GM10266 (cell line): ENCODE measurements around the gene RMI2.

Source experiments
- DNase-seq: peaks from one replicate; pipeline ENCODE4 v3.0.0; 2012; ENCODE audit errors: extremely low spot score
- CTCF ChIP-seq: IDR thresholded peaks from 2 replicates; pipeline ENCODE4 v1.5.1; 2012; ENCODE audit warnings: mild to moderate bottlenecking, low read depth; ENCODE audit not compliant: control insufficient read depth, insufficient read depth; ENCODE audit errors: missing control alignments

The RMI2 gene

DNA sequence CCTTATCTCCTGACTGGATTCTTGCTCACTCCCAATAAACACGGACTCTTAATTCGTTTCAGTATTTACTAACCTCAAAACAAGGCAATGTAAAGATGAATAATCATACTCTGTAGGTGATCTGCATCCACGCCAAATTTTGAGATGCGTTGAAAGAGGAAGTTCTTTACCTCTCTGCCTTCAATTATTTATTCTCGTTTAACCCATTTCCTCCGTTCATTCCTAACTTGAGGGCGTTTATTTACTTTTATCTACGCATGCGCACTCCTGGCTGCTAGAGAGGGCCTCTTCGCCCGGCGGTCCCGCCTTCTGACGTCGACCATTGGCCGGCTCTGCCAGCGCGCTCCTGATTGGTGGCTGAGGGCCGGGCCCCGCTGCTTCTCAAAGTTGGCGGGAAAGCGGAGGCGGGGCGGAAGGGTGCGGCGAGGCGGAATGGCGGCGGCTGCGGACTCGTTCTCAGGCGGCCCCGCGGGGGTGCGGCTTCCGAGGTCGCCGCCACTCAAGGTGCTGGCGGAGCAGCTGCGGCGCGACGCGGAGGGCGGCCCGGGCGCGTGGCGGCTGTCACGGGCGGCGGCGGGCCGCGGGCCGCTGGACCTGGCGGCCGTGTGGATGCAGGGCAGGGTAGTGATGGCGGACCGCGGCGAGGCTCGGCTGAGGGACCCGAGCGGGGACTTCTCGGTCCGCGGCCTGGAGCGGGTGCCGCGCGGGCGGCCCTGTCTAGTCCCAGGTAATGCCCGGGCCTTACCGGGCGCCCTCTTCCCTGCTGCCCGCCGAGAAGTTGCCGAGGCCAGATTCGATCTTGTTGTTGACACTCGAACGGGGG, at the start of gene RMI2:
TSS of gene RMI2 (plus strand) at position 420 of the 823 bp plus-strand sequence. CDS start at position 433, 13 bp downstream.
- no peak for TF ChIP-seq CTCF
- DNase-seq, result peak; percentile 100

DNA sequence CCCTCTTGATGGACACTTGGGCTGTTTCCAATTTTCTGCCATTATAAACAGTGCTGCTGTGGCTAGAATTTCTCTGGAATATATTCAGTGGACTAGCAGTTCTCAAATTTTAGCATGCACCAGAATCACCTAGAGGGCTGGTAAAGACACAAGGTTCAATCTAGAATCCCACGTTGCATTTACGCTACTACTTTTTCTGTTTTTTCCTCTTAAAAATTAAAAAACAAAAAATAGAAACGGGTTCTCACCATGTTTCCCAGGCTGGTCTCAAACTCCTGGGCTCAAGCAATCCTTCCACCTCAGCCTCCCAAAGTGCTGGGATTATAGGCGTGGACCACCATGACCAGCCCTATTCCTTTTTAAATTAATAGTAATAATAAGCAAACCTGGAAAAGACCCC, 49.6 kb upstream of the RMI2 start:
- DNase-seq, result no peak
- TF ChIP-seq CTCF, result no peak

- no peak for DNase-seq
- TF ChIP-seq CTCF, result no peak
Observed at GRCh38 chr16:11296351-11296705, 48.9 kb upstream of the RMI2 start.

GRCh38 chr16:11296706-11297491, 48.4 kb upstream of the RMI2 start:
- no peak for DNase-seq
- no peak for TF ChIP-seq CTCF

DNA sequence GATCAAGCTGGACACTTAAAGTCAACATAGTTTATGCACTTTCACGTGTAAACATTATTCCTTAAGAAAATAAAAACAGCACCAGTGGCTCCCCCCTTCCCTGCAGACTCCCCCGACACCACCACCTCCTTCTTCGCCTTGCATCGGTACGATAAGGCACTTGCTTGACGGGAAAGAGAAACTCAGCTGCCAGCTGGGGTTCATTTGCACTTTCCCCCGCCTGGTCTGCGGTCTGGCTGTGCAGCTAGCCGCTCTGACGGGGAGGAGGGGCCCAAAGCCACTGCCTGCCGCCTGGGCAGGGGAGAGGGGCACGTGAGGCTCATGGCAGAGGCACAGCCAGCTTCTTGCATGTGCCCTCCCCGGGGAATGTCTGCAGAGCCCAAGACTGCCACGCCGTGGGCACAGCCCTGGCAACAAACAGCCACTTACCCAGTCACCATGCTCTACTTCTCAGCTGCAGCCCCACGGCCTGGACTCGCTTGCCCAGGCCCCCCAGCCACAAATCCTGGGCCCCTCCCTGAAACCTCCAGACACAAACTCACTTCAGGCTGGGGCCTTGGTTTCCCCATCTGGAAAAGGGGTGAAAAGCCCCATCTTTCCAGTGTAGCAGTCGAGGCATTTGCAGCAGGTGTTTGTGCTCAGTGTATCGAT, 47.6 kb upstream of the RMI2 start:
- TF ChIP-seq CTCF, result no peak
- peak; percentile 66 for DNase-seq

DNA sequence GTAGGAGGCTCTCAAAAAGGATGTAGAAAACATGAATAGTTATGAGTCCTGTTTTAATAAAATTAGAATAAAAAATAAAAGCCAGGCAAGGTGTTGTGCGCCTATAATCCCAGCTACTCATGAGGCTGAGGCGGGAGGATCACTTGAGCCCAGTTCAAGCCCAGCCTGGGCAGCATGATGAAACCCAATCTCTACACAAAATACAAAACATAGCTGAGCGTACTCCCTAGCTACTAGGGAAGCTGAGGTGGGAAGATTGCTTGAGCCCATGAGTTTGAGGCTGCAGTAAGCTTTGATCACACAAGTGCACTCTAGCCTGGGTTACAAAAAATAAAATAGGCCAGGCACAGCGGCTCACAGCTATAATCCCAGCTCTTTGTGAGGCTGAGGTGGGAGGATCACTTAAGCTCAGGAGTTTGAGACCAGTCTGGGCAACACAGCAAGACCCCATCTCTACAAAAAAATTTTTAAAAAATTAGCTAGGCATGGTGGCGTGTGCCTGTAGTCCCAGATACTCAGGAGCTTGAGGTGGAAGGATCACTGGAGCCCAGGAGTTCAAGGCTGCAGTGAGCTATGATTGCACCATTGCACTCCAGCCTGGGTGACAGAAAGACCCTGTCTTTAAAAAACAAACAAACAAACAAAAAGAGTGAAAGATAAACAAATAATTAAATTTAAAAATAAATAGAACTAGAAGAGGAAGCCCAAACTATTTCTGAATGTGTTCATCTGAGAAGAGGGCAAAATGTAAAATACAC, 46.9 kb upstream of the RMI2 start:
- no peak for DNase-seq
- no peak for TF ChIP-seq CTCF

DNA sequence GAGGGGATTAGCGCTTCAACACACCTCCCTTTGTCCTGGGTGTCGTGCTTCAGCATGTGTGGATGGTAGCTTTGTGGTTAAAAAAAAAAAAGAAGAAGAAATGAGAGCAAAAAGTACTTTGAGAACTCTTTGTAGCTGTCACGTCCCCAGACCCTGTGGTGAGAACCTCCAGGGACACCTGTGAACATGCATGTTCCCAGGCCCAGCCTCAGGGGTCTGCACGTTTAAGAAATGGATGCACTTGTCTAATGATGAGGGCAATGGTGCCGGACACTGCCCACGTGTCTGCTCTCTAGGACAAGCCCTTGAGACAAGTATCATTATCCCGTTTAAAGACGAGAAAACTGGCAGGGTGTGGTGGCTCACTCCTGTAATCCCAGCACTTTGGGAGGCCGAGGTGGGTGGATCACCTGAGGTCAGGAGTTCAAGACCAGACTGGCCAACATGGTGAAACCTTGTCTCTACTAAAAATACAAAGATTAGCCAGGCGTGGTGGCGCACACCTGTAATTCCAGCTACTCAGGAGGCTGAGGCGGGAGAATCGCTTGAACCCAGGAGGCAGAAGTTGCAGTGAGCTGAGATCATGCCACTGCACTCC, 46.2 kb upstream of the RMI2 start:
- peak; percentile 53 for DNase-seq
